ENCODE data around the gene ANO9.

Gene ANO9, protein sequence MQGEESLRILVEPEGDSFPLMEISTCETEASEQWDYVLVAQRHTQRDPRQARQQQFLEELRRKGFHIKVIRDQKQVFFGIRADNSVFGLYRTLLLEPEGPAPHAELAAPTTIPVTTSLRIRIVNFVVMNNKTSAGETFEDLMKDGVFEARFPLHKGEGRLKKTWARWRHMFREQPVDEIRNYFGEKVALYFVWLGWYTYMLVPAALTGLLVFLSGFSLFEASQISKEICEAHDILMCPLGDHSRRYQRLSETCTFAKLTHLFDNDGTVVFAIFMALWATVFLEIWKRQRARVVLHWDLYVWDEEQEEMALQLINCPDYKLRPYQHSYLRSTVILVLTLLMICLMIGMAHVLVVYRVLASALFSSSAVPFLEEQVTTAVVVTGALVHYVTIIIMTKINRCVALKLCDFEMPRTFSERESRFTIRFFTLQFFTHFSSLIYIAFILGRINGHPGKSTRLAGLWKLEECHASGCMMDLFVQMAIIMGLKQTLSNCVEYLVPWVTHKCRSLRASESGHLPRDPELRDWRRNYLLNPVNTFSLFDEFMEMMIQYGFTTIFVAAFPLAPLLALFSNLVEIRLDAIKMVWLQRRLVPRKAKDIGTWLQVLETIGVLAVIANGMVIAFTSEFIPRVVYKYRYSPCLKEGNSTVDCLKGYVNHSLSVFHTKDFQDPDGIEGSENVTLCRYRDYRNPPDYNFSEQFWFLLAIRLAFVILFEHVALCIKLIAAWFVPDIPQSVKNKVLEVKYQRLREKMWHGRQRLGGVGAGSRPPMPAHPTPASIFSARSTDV

DNA sequence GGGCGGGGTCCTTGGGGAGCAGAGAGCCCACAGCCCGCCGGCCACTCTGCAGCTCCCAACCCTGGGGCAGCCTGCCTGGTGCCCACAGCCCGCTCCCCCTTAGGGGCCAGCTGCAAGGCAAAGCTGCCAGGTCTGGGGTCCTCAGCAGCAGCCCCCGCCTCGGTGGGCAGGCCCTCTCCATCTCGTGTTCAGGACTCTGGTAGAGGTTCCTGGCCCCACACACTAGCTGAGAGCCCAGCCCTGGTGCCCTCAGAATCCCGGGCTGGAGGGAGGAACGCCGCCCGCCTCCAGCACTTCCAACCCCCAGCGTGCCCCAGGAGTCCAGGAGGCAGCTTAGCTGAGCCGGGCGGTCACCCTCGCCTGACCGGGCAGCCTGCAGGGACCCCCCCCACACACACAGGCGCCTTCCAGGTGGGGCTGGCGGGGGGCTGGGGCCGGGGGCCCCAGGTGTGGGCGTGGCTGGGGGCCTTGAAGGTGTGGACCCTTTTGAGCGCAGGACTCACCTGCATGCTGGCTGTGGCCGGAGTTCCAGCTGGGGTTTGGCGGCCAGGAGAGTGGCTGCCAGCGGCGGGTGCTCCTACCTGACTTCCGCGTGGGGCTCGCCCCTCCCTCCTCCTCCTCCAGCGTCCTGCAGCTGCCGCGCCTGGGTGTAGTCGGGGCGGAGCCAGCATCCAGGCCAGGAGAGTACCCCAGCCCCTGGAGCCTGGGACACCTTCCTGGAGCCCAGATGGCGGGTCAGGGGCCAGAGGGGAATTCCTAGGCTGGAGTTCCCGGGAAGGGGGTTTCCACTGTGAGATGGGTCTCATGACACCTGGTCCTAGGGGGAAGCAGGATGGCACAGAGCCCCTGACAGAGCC, at the start of gene ANO9:
Gene ANO9 (minus strand): TSS at position 594 of the 857 bp plus-strand sequence. CDS start 85 bp downstream, at position 509.
- no peak for DNase-seq (ENCODE audit: low read depth)
- no peak within 1 kb of the TSS for H3K4me3 ChIP-seq (ENCODE audit: low read depth, low read length)

DNA sequence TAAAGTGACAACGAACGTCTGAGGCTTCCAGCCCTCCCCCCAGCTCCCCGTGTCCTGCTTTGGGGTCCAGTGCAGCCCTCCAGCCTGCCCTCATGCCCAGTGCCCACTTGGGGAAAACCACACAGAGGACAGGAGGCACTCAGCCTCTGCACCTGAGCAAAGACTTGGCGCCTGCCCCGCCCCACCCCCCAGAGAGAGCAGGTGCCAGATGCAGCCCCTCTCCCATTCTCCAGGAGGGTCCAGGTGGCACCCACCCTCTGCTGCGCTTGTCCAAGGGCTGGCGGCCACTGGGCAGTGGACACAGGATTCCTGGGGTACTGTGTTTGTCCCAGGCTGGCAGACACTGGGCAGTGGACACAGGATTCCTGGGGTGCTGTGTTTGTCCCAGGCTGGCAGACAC, 49.5 kb upstream of the ANO9 start:
- no peak for DNase-seq (ENCODE audit: low read depth)
- TF ChIP-seq, protein P1, sequence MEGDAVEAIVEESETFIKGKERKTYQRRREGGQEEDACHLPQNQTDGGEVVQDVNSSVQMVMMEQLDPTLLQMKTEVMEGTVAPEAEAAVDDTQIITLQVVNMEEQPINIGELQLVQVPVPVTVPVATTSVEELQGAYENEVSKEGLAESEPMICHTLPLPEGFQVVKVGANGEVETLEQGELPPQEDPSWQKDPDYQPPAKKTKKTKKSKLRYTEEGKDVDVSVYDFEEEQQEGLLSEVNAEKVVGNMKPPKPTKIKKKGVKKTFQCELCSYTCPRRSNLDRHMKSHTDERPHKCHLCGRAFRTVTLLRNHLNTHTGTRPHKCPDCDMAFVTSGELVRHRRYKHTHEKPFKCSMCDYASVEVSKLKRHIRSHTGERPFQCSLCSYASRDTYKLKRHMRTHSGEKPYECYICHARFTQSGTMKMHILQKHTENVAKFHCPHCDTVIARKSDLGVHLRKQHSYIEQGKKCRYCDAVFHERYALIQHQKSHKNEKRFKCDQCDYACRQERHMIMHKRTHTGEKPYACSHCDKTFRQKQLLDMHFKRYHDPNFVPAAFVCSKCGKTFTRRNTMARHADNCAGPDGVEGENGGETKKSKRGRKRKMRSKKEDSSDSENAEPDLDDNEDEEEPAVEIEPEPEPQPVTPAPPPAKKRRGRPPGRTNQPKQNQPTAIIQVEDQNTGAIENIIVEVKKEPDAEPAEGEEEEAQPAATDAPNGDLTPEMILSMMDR (conservative IDR thresholded peaks at IDR 0.05; ENCODE audit: low read depth, low read length): no peak

More for the DNA sequence above, at the start of gene ANO9:
- TF ChIP-seq, protein P1 (conservative IDR thresholded peaks at IDR 0.05; ENCODE audit: low read depth, low read length): no peak

DNA sequence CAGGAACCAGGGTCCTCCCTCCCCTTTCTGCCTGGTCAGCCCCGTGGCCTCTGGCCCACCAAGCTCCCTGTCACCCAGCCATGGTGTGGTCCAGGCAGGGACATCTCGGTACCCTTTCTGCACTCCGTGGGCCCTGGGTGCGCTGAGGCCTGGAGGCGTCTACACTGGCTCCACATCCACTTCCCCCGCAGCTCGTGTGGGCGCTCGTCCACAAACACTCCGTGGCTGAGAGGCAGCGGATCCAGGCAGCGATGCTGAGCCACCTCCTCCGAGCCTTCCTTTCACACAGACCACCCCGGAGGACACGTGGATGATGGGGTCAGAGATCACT, 49.1 kb upstream of the ANO9 start:
- no peak overlapping the region for H3K4me3 ChIP-seq (ENCODE audit: low read depth, low read length)
- TF ChIP-seq, protein P1 (conservative IDR thresholded peaks at IDR 0.05; ENCODE audit: low read depth, low read length): no peak
- no peak for DNase-seq (ENCODE audit: low read depth)

More for the DNA sequence above, 49.5 kb upstream of the ANO9 start:
- H3K4me3 ChIP-seq (ENCODE audit: low read depth, low read length): no peak overlapping the region

DNA sequence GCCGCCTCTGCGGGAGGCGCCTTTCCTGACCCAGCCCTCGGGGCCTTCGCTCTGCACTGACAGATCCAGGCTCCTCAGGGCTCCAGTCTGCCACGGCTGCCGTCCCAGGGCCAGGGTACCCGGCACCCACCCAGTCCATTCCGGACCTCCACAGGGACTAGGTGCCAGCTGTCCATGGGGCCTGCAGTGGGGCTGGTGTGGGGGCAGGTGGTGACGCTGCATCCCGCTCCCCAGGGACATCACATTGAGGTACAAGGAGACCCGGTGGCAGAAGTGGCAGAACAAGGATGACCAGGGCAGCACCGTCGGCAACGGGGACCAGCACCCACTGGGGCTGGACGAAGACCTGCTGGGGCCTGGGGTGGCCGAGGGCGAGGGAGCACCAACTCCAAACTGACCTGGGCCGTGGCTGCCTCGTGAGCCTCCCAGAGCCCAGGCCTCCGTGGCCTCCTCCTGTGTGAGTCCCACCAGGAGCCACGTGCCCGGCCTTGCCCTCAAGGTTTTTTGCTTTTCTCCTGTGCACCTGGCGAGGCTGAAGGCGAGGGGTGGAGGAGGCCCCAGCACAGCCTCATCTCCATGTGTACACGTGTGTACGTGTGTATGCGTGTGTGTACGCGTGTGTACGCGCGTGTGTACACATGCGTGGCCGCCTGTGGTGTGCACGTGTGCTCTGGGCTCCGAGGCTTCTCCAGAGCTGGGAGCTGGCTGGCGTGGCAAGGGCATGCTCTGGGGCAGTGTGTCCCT, 48.5 kb upstream of the ANO9 start:
- no peak overlapping the region for H3K4me3 ChIP-seq (ENCODE audit: low read depth, low read length)
- no peak for DNase-seq (ENCODE audit: low read depth)
- TF ChIP-seq, protein P1 (conservative IDR thresholded peaks at IDR 0.05; ENCODE audit: low read depth, low read length): no peak

DNA sequence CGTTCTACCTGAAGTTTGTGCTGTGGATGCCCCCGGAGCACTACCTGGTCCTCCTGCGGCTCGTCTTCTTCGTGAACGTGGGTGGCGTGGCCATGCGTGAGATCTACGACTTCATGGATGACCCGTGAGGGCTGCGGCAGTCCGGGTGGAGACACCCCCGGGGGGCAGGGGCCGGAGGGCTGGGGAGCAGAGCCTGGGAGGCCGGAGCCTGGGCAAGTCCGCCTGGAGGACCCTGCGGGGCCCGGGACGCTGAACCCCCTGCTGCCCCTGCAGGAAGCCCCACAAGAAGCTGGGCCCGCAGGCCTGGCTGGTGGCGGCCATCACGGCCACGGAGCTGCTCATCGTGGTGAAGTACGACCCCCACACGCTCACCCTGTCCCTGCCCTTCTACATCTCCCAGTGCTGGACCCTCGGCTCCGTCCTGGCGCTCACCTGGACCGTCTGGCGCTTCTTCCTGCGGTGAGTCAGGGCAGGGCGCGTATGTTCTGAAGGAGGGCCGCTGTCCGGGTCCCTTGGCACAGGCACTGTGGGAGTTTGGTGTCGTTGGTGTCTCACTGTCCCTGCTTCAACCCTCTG, 47.9 kb upstream of the ANO9 start:
- H3K4me3 ChIP-seq (ENCODE audit: low read depth, low read length): no peak overlapping the region
- TF ChIP-seq, protein P1 (conservative IDR thresholded peaks at IDR 0.05; ENCODE audit: low read depth, low read length): no peak
- DNase-seq (ENCODE audit: low read depth): no peak

DNA sequence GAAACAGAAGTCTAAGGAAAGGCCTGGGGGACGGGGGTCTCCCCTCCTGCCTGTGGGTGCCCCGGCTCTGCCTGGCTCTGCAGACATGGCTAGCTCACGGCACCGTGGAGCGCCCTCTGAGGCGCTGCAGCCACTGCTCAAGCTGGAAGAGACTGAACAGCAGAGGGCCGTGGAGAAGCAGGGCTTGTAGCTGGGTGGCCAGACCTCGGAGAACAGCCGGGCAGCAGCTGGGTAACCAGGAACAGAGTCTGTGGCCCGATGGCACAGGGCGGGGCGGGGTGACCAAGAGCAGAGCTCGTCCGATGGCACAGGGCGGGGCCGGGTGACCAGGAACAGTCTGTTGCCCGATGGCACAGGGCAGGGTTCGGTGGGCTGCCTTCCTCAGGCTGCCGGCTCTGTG, 47.2 kb upstream of the ANO9 start:
- TF ChIP-seq, protein P1 (conservative IDR thresholded peaks at IDR 0.05; ENCODE audit: low read depth, low read length): no peak
- no peak overlapping the region for H3K4me3 ChIP-seq (ENCODE audit: low read depth, low read length)
- no peak for DNase-seq (ENCODE audit: low read depth)

All from choroid plexus epithelial cell (primary cell).